A204.1 (cell line): Measurements from ENCODE around the gene PCGF2.

Experiments
- FAIRE-seq: peaks from 2 replicates; lab custom pipeline; 2012; peaks lifted over from hg19 to GRCh38; lab: Jason Lieb, UNC

The PCGF2 gene

DNA sequence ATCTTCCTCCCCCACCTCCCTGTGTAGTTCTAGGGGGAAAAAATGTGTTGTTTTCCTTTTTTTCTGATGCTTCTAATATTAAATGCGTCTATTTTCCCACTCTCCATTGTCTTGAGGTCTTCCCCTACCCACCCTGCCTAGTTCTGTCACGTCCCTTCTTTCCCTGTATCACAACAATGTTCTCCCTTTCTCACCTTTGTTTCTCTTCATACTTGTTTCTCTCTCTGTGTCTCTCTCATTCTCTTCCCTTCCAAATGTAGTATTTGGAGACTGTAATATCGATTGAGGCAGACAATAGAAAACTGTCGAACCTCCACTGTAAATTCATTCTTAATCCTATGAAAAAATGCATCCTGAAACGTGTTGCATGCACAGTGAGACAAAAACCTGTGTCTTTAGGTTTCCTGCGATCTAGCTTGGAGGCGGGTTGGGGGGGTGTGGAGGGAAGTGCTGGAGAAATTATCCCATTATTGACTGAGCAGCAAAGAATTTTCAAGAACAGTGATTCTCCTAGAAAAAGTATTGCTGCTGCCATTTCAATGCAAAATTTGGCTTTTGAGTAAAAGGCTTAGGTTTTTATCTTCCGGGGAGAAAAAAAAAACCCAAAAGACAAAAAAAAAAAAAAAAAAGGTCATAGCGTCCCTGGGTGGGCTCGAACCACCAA is 3.1 kb upstream of the PCGF2 start:
- no peak for FAIRE-seq

DNA sequence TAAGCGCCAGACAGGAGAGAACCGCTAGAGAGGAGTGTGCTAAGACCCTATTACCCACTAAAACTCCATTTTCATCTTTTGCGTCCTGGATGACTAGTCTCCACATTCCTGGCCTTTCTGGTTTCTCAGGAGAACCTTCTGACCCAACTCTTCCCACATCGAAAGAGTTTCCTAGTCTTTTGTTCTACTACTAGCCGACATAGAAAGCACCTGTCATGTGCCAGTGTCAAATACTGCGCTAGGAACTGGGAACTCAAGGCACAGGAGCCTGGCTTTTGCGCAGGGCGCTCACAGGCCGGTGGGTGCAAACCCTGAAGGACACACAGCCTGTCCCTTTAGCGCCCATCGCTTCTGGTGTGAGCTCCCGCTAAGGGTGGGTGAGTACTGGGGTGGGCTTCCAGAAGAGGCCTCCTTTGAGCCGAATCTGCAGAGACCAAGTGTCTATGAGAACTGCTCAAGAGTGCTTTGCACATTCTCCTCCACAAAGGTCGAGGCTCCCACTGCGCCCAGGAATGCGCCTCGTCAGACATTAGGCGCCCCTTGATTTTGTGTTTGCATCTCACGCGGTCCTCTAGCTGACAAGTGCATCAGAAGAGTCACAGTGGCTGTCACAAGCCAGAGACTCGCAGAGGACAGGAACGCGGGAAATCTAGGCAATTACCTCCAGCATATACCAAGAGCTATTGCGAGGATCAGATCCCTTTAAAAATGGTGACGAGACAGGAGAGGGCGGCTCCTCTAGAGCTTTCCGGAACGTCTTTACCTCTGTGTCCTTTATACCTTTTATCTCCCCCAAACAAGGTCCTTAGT is 2.4 kb upstream of the PCGF2 start:
- no peak for FAIRE-seq

DNA sequence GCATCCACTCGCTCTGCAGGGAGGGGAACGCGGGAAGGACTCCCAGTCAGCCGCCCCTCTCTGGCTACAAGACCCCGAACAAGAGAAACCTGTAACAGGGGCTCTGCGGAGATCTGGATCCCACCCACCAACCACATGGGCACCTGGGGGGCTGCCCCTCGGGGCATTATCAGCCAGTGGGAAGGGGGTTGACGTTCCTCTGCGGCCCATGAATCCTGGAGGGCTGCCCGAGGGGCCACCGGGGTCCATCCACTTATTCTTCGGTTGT is 1.8 kb upstream of the PCGF2 start:
- FAIRE-seq, result no peak

DNA sequence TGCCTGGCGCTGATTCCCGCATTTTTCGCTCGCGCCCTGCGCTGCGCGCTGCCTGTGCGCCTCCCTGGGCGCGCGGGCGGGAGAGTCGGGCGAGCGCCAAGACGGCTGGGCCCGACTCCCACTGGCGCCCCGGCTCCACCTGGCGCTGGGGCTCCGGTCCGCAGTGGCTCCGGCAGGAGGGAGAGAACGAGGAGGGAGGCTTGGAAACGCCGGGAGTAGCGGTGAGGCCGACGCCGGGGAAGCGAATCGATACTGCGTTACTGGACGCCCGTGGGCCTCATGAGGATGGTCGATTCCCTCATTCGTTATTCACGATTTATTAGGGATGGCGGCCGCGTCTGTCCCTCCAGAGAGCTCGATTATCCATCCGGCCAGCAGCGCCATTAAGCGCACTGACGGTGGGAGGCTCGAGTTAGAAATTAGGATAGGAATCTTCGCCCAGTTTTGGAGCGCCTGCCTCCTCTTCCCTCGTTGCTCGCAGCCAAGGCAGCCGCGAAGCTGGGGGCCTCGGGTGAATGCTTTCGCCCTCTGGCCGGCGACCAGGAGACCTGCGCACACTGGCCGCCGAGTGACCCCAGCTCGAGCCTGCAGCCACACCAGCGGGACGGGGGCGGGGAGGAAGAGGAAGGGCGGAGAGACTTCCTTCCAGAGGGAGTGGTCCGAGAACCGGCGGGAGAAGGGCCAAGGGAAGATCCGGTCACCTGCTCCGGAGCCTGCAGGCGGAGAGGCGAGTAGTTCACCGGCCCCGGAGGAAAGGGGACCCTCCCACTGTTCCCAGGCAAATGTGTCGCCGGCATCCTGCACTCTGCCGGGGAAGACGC is 1.3 kb upstream of the PCGF2 start:
- FAIRE-seq, result no peak

DNA sequence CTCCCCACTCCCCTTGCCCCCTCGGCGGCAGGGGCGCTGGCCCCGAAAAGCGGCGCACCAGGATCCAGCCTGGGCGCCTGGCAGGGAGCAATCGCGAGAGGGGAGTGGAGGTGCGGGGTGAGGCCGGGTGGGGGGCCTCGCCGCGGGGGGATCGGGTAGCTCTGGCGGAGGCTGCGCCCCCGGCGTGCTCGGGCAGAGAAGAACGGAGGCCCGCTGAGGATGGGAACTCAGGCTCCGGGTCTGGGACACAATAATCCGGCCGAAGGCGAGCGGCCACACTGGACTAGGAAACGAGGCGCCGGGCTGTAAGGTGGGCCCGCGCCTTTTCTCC is 721 bp upstream of the PCGF2 start:
- no peak for FAIRE-seq

DNA sequence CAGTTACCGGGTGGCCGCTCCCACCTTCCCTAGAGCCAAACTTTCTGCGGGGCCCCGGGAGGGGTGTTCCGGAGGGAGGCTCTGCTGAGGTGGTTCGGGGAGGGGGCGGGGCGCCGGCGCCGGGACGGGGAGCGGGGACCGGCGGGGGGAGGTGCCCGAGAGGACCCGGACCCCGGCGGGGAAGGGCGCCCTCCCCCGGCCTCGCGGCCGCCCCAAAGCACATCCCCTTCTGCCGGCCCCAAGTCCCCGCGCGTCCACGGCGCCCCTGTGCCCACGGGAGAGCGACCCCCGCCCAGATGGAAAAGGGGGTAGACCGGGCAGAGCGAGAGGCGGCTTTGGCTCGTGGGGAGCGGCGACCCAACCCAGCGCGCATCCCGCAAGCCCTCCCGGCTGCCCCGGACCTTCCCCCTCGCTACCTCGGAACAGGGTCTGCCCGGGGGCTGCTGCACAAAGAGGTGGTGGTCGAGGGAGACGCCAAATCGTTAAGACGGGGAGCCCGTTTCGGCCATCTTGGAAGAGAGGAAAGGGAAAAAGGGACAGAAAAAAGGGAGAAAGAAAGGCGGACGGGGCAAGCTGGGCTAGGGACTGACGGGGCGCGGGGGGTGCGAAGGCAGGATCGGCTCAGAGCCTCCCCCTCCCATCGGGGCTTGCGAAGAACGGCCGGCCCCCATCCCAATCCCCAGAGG is 530 bp downstream of the PCGF2 start:
- no peak for FAIRE-seq

DNA sequence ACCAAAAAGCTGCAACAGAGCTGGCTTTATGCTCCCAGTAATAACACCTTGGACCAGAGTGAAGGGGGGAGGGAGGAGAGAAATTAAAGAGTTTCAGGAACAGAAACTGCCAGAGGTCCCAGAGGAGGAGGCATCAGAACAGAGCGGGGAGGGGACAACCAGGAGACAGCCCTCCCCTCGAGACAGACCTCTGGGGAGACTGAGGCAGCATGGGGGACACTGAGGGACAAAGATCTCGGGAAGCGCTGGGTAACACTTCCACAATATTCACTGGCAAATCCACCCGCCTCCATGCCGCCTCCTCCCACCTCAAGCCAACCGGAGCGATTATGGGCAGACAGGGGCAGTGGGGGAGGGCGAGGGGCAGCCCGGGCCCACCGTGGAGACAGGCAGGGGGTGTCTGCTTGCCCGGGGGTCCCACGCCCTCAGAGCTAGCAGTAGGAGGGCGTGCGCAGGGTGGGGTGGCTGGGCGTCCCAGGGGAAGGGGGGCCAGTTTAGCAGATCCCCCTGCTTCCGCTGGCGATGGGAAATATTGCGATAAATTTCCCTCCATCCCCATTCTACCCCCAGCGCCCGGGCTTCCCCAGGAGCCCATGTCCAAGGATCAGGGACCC is 1.2 kb downstream of the PCGF2 start:
- no peak for FAIRE-seq

DNA sequence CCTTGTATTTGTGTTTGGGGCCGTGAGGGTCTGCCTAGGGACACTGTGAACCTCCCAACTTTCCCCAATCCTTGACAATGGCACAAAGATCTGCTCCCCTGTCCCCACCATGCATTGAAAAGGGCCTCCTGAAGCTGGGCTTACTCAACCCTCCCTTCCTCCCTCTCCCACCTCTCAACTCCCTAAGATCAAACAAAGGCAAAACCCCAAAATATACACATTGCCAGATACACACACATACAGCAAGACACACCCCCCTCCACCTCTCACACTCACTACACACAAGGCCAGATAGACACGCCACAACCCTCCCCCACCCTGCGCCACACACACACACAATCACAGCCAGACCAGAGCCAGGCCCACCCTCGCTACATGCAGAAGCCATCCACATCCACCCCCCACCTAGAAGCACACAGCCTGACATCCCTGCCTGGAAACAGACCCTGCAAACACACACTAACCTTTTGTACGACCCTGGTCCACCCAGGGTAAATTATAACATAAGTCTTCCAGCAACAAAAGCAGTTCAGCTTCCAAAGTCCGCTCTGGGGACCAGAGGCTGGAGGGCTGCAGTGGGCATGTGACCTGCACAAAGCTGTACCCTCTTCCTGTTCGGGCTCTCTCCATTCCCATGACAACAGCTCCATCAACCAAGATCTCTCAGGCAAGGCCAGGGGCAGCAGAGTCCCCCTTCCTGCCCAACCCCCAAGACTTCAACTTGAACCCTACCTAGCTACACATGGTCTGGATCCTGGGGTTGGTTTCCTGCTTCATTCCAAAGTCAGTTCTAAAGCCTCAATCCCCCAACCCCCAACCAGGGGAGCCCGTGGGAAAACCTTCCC is 1.9 kb downstream of the PCGF2 start:
- FAIRE-seq, result no peak

DNA sequence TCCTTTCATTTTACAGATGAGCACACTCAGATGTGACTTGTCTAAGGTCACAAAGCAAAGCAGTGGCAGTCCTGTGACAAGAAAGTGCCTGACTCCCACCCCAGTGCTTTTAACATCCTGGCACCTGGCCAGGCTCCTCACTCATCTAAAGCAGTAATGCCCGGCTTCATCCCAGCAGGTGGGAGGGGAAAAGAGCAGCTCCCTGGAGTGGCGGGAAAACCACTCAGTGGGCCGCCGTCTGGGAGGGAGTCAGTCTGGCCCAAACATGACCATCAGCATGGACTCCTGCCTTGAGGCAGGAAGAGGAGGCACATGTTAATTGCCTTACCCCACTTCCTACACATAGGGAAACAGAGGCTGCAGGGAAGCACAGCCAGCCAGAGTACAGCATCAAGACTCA is 2.6 kb downstream of the PCGF2 start:
- no peak for FAIRE-seq

DNA sequence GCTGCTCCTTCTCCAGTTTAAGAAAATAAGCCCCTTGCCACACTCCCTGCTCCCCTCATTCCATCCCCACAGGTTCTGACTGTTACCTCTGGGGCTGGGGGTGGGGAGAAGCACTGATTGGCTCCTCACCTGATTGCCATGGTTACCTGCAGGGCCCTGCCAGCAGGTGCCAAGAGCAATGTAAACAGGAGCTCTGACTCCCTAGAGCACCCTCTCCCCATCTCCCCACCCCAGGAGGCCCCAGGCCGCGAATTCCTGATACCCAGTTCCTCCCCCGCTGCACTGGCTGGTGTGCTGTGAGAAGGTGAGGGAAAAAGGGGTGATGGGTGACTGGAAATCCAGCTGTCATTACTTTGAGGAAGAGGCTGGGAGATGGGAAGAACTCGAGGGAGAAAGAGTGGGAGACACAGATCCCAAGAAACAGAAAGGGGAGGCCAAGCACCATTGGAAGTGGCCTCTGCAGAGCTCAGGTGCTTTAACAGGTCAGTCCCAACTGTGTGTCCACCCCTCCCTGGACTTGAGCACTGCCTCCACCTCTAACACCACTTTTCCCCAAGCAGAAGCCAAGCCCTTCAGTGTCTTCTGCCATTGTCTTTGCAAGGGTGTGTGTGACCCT is 4.5 kb downstream of the PCGF2 start:
- no peak for FAIRE-seq

DNA sequence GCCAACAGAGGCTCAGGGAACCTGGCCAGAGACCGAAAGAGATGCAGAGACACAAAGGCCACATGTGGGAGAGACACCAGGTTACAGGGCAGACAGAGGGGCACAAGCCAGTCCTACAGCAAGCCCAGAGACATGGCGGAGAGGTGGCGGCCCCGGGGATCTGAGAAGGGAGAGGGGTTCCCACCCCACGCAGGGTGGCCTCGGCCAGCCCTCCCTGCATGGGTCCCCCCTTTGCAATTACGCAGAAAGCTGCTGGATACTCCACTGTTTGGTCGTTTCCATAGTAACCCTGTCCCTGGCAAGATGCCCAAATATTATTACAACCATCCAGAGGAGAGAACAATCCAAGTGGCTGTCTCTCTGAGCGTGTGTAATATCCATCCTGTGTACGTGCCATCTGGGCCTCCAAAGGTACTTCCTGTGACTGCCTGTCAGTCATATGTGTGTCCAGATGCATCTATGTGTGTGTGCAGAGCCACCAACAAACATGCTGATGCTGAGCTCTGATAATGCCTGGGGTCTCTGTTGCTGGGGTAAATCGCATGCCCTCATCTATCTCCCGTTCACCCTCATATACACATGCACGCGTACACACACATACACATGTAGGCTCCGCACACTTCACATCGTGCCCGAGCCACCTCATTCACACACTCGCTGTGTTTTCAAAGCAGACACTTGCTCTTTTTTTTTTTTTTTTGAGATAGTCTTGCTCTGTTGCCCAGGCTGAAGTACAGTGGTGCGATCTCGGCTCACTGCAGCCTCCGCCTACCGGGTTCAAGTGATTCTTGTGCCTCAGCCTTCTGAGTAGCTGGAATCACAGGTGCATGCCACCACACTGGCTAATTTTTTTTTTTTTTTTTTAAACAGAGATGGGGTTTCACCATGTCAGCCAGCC is 5.5 kb downstream of the PCGF2 start:
- no peak for FAIRE-seq

DNA sequence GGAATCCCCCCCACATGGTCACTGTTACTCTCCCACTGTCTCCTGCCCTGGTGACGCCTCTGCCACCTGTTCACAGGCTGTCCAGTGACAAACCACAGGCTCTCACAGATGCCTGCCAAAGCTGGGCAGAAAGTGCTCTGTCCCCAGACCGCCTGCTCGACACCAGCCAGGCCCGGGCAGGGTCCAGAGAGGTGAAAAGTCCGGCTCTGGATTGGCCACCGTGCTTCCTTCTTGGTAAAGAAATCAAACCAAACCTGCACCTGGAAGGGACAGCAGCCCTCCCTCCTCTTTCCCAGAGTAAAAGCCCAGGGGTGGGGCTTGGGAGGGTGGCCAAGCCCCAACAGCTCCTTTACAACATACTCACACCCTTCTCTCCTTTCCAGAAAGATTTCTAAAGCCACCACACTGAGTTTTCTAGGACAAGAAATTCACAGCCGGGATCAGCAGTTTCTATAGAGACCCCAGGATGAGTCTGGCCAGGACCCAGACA is 6.2 kb downstream of the PCGF2 start:
- no peak for FAIRE-seq

DNA sequence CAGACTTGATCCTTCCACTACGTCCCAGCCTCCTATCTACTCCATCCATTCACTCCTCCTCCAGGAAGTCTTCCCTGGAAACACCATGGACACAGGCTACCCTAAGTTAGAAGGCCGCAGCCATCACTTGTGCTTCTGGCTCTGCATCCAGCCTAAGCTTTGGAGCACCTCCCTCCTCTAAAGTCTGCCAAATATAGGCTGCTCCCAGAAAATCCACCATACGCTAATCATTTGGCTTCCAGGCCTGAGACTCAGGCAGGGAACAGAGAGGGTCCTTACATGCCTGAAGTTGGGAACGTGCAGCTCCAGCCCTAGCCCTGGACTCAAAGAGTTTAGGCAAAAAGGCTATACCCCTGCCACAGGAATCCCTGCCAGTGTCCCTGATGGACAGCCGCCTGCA is 6.7 kb downstream of the PCGF2 start:
- no peak for FAIRE-seq

DNA sequence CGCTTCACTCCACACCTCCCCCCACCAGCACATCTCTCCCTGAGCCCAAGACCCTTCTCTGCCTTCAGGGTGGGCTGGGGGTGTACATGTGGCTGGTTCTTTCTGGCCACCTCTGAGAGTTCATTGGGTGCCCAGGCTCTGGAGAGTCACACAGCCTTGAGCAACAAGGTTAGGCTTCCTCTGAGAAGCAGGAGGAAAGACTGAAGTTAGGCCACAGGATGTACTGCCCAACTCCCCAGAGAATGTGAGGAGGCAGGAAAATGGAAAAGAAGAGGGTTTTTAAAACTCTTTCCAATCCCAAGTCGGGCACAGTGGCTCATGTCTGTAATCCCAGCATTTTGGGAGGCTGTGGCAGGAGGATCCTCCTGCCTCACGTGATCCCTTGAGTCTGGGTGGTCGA is 7.3 kb downstream of the PCGF2 start:
- FAIRE-seq, result no peak

DNA sequence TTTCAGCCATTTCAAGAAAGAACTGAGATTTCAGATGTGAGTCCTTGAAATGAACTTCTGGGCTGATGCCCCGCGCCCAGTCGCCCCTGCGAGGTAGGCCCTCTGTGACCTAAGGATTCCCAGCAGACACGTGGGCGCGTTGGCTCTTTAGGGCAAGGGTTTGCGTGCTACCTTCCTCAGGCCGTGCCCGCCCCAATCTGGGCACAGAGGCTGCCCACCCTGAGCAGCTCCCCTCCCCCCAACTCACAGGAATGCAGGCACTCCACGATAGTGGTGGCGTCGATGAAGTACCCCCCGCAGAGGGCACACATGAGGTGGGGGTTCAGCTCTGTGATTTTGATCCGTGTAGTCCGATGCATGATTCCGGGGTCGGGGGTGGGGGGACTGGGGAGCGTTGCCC is 8.1 kb downstream of the PCGF2 start:
- FAIRE-seq, result no peak

DNA sequence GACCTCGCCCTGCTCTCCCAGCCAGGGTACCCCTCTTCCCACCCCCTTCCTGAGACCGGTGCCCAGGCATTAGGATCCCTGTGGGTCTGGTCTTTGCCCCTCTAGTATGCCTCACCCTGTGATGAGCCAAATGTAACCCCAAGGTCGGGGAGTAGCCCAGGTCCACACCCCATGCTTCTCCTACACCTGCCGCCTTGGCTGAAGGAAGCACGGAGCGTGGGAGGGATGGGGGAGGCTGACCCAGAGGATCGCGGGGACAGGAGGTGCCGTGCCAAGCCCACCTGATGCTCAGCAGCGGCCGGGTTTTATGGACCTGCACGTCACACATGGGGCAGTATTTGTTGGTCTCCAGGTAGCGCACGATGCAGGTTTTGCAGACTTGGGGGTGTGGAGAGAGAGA is 8.8 kb downstream of the PCGF2 start:
- no peak for FAIRE-seq

DNA sequence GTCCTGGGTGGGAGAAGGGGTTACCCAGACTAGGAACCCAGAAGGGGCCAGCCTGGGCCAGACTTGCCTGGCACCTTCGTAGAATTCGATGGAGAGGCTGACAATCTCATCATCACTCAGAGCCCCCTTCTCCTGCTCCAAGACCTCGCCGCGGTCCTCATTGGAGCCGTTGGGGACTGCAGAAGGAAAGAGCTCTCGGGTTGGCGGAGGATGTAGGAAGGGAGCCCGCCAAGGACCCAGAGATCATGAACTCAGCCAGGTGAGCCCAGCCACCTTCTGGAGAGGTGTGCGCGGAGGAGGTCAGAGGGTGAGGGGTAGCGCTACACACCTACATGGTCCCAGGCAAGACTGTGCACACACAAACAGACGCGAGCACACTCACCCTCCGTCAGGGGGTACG is 9.4 kb downstream of the PCGF2 start:
- no peak for FAIRE-seq

DNA sequence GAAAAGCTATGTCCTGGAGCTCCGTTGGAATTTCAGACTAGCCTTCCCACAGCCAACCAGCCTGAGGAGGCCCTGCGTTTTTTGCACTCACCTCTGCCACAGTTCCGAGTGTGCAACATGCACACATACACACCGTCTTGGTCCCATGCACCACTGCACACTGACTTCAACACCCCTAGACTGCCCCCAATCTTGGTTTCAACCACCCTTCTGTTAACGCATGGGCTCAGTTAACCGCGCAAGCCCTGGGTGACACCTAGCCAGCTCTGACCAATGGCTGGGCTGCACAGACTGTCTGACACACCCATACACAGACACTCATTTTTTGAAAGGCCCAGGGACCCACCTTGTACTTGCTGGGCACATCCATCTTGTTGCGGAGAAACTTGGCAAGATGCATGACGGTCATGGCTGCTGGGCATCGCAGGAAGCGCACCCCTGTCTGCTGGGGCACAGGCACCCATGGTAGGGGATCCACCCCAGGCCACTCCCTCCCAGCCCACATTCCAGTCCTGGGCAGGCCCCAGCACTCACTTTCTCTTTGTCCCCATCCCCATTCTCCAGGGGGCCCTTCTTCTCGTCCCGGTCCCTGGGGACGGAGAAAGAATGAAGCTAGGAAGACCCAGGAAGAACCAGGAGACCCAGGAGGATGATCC is 10.0 kb downstream of the PCGF2 start:
- no peak for FAIRE-seq
